NCI-H1105 (cell line): ENCODE data around the gene PLD1.

ENCODE experiments used
- DNase-seq: peaks from one replicate; lab custom pipeline; 2025; lab: John Stamatoyannopoulos, UW

PLD1 gene

DNA sequence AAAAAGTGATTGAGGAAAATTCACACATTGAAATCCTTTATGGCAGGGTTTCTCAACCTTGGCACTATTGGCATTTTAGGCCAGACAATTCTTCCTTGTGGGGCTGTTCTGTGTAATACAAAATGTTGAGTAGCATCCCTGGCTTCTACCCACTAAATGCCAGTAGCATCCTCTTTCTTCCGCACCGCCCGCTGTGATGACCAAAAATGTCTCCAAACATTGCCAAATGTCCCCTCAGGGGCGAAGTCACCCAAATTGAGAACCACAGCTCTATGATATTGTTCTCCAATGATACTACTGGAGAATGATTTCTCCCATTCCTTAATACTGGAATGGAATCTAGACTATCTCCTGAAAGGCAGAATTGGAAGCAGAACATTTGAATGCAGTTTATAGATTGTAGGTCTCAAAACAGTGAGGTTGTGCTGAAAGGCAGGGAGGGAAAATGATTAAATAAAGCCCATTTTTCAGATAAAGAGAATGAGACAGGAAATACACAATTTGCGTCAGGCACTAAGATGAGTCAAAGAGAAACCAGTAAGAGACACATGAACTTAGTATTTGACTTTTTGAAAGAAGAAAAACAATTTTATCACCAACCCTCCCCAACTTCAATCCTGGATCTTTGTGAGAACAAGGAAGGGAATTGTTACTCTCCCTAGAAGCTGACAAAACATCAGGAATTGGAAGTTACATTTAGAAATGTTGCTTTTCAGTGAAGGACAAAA is 248.5 kb downstream of the PLD1 start:
- no peak for DNase-seq

DNA sequence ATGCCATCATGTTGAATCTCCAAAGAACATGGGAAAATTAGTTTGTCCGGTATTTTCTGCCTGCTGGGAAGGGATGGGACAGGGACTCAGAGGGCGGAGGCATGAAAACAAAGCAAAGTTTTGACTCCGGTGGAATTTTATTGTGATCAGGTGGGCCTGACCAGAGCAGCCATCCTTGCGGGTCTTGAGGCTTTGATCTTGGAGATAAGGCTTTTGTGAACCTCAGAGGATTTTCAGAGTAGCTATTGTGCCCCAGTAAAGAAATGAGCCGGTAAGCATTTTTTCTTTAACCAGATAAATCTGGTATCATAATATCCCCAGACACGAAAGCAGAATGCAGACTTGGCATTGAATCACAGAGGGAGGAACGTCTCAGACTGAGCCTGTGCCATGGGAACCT is 250.7 kb downstream of the PLD1 start:
- DNase-seq = no peak

DNA sequence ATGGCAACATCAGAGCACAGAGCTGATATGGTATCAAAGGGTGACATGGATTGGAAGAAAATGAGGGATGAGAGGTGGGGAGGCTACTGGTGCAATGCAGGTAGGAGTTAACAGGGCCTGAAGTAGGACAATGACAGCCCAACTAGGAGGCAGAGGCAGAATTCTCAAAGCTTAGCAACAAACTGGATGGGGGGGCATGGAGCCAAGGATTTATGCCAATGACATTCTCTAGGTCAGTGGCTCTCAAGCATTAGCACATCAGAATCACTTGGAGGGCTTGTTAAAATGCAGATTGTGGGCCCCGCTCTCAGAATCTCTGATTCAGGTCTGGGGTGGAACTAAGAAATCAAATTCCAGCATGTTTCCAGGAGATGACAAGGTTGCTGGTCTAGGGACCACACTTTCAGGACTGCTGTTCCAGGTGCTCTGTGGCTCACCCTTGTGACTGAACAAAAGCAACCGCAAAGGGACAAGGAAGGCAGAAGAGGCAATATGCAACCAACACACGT is 252.0 kb downstream of the PLD1 start:
- no peak for DNase-seq

DNA sequence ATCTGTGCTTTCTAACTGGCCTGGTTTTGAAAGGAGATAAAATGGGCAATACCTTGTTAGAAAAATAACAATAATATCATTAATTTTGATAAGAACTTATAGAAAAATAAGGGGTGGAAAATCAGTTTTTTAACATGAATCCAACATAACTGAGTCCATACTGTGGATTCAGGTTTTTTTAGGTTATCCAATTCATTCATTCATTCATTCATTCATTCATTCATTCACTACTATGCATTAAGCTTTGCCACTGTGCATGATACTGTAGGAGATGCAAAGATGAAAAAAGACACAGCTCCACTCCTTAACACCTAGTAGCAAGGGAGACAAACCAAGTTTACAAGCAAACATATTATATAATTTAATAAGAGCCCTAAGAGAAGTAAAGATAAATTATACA is 253.1 kb downstream of the PLD1 start:
- no peak for DNase-seq

DNA sequence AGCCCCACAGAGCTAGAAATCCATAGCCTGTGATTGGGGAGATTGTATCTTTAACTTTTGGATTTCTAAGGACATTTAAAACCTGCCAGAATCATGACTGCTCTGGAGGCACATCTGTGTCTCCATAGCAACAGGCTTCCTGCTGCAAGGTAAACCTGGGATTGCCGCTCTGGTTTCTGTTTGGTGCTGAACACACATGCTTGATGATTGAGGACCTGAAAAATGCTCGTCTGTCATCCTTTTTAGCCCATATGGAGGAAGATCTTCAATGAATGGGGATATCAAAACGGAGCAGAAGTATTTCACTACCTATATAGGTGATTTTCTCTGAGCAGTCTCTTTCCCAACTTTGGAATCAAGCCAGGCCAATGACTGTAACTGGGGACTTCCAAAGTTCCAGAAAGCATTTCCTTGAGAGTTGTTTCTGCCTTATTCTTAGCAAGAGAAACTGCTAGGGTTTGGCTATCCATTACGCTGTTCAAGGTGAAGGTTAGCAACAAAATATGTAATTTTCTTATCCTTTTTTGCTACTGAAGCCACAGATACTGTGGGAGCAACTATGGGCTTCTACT is 253.6 kb downstream of the PLD1 start:
- peak; percentile 80 for DNase-seq

DNA sequence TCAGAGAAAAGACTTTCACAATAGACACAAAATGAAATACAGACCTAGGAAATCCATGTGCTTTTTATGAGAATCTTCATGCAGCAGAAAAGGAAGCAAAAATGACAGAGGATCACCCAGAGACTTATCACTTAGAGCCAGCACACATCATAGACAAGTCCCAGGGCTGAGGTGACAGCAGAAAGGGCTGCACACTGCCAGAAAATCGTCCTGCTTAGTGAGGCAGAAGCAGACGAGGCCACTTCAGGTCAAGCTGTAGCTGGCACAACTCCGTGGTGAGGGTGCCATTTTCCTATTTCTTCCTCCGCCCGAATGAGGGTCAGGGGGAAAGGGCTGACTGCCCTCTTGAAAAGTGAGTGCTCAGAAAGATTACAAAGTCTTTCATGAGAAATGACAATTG is 254.1 kb downstream of the PLD1 start:
- DNase-seq = peak; percentile 62

DNA sequence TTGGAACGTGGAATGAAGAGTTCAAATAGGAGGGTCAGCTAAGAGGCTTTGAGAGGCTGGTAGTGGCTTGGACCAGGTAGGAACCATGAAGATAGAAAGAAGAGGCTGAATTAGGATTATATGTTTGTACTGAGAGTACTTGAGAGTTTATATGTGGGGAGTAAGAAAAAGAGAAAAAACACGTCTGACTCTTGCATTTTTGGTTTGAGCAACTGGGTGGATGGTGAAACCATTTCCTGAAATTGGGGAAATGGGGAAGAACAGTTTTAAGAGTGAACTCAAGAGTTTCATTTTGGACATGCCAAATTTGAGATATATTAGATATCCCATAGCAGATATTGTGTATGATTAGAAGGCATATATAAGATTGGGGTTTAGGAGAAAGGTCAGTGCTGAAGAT is 257.2 kb downstream of the PLD1 start:
- DNase-seq = no peak

DNA sequence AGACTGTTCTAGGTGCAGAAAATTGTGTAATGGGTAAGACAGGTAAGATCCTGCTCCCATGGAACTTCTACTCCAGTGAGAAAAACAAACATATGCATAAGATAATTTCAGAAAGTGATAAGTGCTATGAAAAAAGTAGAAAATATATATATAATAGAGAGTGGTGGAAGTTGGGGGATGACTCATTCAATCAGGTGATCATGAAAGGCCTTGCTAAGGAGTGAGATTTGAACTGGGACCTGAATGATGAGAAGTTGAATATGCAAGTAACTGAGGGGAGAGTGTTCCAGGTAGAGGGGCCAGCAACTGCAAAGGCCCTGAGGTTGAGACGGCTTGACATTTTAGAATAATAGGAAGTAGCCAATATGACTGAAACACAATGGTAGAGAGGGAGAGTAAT is 257.8 kb downstream of the PLD1 start:
- DNase-seq = no peak

DNA sequence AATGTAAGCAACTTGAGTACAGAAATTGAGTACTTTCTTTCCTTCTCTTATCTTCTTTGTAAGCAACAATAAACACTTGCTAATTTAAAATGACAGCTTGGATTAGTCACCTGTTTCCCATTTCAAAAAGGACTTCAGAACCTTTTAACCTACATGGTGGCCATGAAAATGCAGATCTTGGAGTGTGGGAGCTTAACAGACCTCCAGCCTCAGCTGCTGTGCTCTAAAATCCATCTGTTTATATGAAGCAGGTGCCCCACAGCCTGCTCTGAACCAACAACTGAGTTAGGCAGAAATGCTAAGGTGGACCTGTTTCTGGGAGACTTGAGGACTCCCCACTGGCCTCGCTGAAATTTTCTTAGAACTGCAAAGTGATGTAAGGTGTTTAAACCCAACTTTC is 259.0 kb downstream of the PLD1 start:
- no peak for DNase-seq
